Mesendoderm (in vitro differentiated cells): ENCODE data around the gene ERC2.

Experiments
- DNase-seq: peaks from one replicate; pipeline ENCODE4 v3.0.0; 2013
- H2AK5ac ChIP-seq: 2 replicates; pipeline ENCODE4 v1.6.1; 2013; ENCODE audit warnings: low read length, inconsistent platforms
- H2BK120ac ChIP-seq: 2 replicates; pipeline ENCODE4 v1.6.1; 2013; ENCODE audit warnings: low read depth, mild to moderate bottlenecking, low read length, moderate library complexity, mixed read lengths
- H2BK15ac ChIP-seq: replicated peaks from 2 replicates; pipeline ENCODE4 v1.6.1; 2013; ENCODE audit warnings: low read depth, mild to moderate bottlenecking, moderate library complexity
- H2BK5ac ChIP-seq: 2 replicates; pipeline ENCODE4 v1.6.1; 2013; ENCODE audit warnings: low read length, inconsistent platforms
- H3K18ac ChIP-seq: 2 replicates; pipeline ENCODE4 v1.6.1; 2013; ENCODE audit warnings: mild to moderate bottlenecking, low read length, mixed read lengths
- H3K23ac ChIP-seq: one replicate; pipeline ENCODE4 v1.6.1; 2013; ENCODE audit warnings: low read length
- H3K27ac ChIP-seq: 2 replicates; pipeline ENCODE4 v1.5.1; 2013; ENCODE audit warnings: low read depth, mild to moderate bottlenecking, inconsistent platforms, low read length, moderate library complexity
- H3K27me3 ChIP-seq: 2 replicates; pipeline ENCODE4 v1.6.1; 2013; ENCODE audit warnings: low read length, control low read depth, mild to moderate bottlenecking, inconsistent platforms; ENCODE audit not compliant: insufficient read depth, poor library complexity
- H3K36me3 ChIP-seq: 2 replicates; pipeline ENCODE4 v1.6.1; 2013; ENCODE audit warnings: low read length, inconsistent platforms; ENCODE audit not compliant: control insufficient read depth, insufficient read depth
- H3K4ac ChIP-seq: one replicate; pipeline ENCODE4 v1.6.1; 2013; ENCODE audit warnings: low read depth, mild to moderate bottlenecking, low read length, moderate library complexity
- H3K4me1 ChIP-seq: 2 replicates; pipeline ENCODE4 v1.6.1; 2013; ENCODE audit warnings: low read depth, low read length, inconsistent platforms; ENCODE audit not compliant: control insufficient read depth
- H3K4me2 ChIP-seq: 2 replicates; pipeline ENCODE4 v1.6.1; 2013; ENCODE audit warnings: low read length
- H3K4me3 ChIP-seq: 2 replicates; pipeline ENCODE4 v1.5.1; 2013; ENCODE audit warnings: mild to moderate bottlenecking, low read length
- H3K56ac ChIP-seq: one replicate; pipeline ENCODE4 v1.6.1; 2013; ENCODE audit warnings: low read length
- H3K79me1 ChIP-seq: 2 replicates; pipeline ENCODE4 v1.6.1; 2013; ENCODE audit warnings: low read length, inconsistent platforms
- H3K79me2 ChIP-seq: 2 replicates; pipeline ENCODE4 v1.6.1; 2013; ENCODE audit warnings: mild to moderate bottlenecking, low read length; ENCODE audit not compliant: control insufficient read depth, insufficient read depth
- H3K9ac ChIP-seq: 2 replicates; pipeline ENCODE4 v1.6.1; 2013; ENCODE audit warnings: low read length, inconsistent platforms
- H4K5ac ChIP-seq: one replicate; pipeline ENCODE4 v1.6.1; 2013; ENCODE audit warnings: low read length
- H4K8ac ChIP-seq: one replicate; pipeline ENCODE4 v1.6.1; 2013; ENCODE audit warnings: low read depth, mild to moderate bottlenecking, control low read depth, low read length, moderate library complexity
- WGBS: extraction: QIAGEN DNeasy Blood & Tissue Kit; methylation state at CpG from one replicate; pipeline ENCODE4 v1.1.7; 2013; ENCODE audit warnings: low lambda C conversion rate, missing lambda C conversion rate; ENCODE audit not compliant: insufficient coverage; ENCODE audit errors: extremely low coverage; 5-methylcytosine and 5-hydroxymethylcytosine counted together

Gene ERC2

DNA sequence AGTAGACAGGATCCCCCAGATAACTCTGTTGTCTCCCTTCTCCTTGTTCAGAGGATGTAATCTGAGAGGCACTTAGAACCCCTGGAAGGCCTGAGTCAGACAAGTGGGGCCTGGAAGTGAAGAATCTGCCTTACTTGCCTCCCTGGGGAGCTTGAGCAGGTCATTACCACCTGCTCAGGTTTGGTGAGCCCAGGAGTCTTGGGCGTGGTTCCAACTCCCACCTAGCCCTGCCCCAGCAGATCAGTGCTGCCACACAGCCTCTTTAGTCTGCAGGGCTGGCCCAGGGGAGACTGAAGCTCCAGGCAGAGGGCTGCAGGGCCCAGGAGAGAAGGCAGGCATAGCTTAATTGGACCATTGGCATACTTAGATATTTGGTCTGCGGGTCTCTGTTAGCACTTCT is 230.0 kb downstream of the ERC2 start:
- no peak overlapping the region for H3K4me3 ChIP-seq
- H3K36me3 ChIP-seq, result no peaks in the 10 kb centered on the region
- H3K18ac ChIP-seq, result no peak overlapping the region
- no peak overlapping the region for H3K56ac ChIP-seq
- no peak overlapping the region for H2BK120ac ChIP-seq
- peak; percentile 37 for DNase-seq
- no peak overlapping the region for H3K4ac ChIP-seq
- H2AK5ac ChIP-seq, result no peak overlapping the region
- H3K79me2 ChIP-seq, result no peaks in the 10 kb centered on the region
- H4K8ac ChIP-seq, result no peak overlapping the region
- H2BK15ac ChIP-seq, result no peak overlapping the region
- H3K79me1 ChIP-seq, result no peaks in the 10 kb centered on the region
- H3K4me1 ChIP-seq, result peaks cover 4% of the 10 kb centered on the region
- no CpG with 5 or more reads among the region's 2 CpGs for WGBS
- H4K5ac ChIP-seq, result no peak overlapping the region
- no peak overlapping the region for H3K27ac ChIP-seq
- no peak overlapping the region for H3K9ac ChIP-seq
- no peak overlapping the region for H3K4me2 ChIP-seq
- no peak overlapping the region for H3K23ac ChIP-seq
- H2BK5ac ChIP-seq, result no peak overlapping the region
- no peaks in the 10 kb centered on the region for H3K27me3 ChIP-seq

DNA sequence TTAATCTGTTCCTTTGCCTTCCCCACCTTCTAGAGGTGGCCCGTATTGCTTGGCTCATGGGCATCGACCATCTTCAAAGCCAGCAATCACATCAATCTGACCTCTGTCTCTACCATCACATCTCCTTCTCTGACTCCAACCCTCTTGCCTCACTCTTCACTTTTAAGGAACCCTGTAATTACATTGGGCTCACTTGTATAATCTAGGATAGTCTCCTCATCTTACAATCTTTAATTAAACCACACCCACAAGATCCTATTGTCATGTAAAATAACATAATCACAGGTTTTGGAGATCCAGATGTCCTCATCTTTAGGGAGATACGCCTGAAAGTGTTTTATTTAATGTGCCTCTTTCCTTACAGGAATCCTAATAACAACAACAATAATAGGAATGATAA is 234.5 kb downstream of the ERC2 start:
- Histone ChIP-seq H3K9ac (no peak overlapping the region), H3K56ac (no peak overlapping the region), H2AK5ac (no peak overlapping the region), H2BK5ac (no peak overlapping the region), H3K36me3 (no peaks in the 10 kb centered on the region), H3K18ac (no peak overlapping the region), H3K79me2 (no peaks in the 10 kb centered on the region), H3K4me2 (no peak overlapping the region), H3K79me1 (no peaks in the 10 kb centered on the region), H3K4me1 (peaks cover 4% of the 10 kb centered on the region), H3K4ac (no peak overlapping the region), H2BK120ac (no peak overlapping the region), H3K23ac (peak overlapping the region; percentile 74), H4K8ac (no peak overlapping the region), H4K5ac (no peak overlapping the region), H3K27me3 (no peaks in the 10 kb centered on the region), H2BK15ac (no peak overlapping the region), H3K27ac (no peak overlapping the region), H3K4me3 (no peak overlapping the region)
- no peak for DNase-seq
- WGBS, result no CpG with 5 or more reads among the region's 3 CpGs

DNA sequence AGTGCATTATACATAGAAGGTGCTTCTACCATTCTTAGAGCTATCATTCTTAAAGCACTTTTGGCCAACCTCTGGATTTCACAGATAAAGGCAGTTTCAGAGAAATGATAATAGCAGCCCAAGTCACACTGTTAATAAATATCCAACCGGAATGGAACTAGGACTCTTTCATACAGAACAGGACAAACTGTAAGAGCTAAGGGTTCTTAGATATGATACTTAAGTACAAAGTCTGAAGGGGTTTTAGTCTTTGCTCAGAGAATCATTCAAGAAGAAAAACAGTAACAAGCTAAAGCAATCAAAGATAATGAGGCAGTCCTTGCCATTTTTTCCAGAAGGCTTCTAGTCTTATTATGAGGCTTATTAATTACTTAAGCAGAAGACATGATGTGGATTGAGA is 239.0 kb downstream of the ERC2 start:
- no peak overlapping the region for H3K23ac ChIP-seq
- no peak overlapping the region for H4K5ac ChIP-seq
- H3K79me2 ChIP-seq, result no peaks in the 10 kb centered on the region
- no peak overlapping the region for H4K8ac ChIP-seq
- H2BK15ac ChIP-seq, result no peak overlapping the region
- no peak overlapping the region for H3K4ac ChIP-seq
- H3K18ac ChIP-seq, result no peak overlapping the region
- H2BK5ac ChIP-seq, result no peak overlapping the region
- no peak for DNase-seq
- no peak overlapping the region for H2BK120ac ChIP-seq
- H3K4me3 ChIP-seq, result no peak overlapping the region
- WGBS, result no CpG with 5 or more reads among the region's 1 CpG
- H3K27me3 ChIP-seq, result no peaks in the 10 kb centered on the region
- no peak overlapping the region for H3K56ac ChIP-seq
- no peak overlapping the region for H3K4me2 ChIP-seq
- H3K9ac ChIP-seq, result no peak overlapping the region
- H3K79me1 ChIP-seq, result no peaks in the 10 kb centered on the region
- no peak overlapping the region for H3K27ac ChIP-seq
- H3K4me1 ChIP-seq, result no peaks in the 10 kb centered on the region
- no peak overlapping the region for H2AK5ac ChIP-seq
- H3K36me3 ChIP-seq, result no peaks in the 10 kb centered on the region

DNA sequence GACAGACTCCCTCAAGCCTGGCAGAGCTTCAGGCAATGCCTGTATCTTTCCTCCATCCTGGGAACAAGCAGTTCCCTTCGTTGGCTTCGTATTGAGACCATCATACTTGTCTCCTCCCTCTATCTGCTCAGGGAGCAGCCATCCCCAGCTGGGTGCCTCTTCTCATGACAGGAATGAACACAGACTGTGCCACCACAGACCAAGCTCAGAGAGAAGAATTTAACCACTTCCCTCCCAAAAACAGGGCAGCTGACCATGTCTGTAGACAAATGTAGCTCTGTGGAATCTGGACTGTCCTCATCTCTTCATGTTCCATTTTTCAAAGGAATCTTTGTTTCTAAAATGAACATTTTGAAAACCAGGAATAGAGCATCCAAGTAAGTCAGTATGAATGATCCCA is 245.4 kb downstream of the ERC2 start:
- Histone ChIP-seq H3K36me3 (no peaks in the 10 kb centered on the region), H4K8ac (no peak overlapping the region), H3K9ac (no peak overlapping the region), H3K56ac (no peak overlapping the region), H2BK5ac (no peak overlapping the region), H3K27ac (no peak overlapping the region), H3K79me1 (no peaks in the 10 kb centered on the region), H3K18ac (no peak overlapping the region), H2BK120ac (no peak overlapping the region), H2AK5ac (no peak overlapping the region), H3K79me2 (no peaks in the 10 kb centered on the region), H3K23ac (no peak overlapping the region), H3K4ac (no peak overlapping the region), H3K4me2 (no peak overlapping the region), H4K5ac (no peak overlapping the region), H3K4me1 (no peaks in the 10 kb centered on the region), H2BK15ac (no peak overlapping the region), H3K27me3 (no peaks in the 10 kb centered on the region), H3K4me3 (no peak overlapping the region)
- DNase-seq, result no peak
- WGBS, result no CpG with 5 or more reads among the region's 2 CpGs

DNA sequence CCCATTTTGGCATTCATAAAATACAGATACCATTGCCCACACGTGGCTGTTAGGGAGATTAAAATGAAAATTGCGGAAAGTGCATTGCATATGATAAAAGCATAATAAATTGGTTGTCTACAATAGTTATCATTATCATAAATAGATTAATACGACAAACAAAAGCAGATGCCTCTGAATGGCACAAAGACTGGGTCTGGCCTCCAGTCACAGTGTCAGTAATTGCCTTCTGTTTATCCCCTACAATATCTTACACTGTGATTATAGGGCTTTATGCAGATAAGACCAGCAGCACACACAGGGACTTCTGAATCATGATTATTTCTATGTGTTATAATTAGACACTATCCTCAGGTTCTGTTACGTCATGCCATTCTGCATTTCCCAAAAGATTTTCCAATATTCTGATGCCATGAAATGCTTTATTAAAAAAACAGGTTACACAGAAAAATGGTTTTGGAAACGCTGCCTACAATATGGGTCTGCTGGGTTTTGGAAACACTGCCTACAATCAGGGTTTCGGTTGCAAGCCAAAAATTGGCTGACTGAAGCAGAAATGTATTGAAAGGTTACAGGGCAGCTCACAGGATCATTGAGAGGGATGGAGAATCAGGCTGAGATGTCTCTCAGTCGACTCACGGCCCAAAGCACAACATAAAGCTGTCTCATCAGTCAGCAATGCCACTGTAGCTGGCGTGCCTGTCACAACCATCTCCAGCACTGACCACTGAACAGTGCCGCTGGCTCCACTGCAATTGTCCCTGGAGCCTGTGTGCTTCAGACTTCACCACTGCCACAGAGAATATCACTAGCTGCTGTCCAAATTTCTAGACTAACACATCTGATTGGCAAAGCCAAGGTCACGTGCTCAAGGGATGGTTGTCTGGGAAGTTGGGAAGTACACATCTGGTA is 248.1 kb downstream of the ERC2 start:
- H3K18ac ChIP-seq, result no peak overlapping the region
- no peak overlapping the region for H3K4me3 ChIP-seq
- no peak overlapping the region for H4K5ac ChIP-seq
- H2AK5ac ChIP-seq, result no peak overlapping the region
- H3K79me1 ChIP-seq, result no peaks in the 10 kb centered on the region
- no peak overlapping the region for H3K56ac ChIP-seq
- H3K36me3 ChIP-seq, result no peaks in the 10 kb centered on the region
- no peak overlapping the region for H3K27ac ChIP-seq
- no peak overlapping the region for H4K8ac ChIP-seq
- DNase-seq, result peak; percentile 71
- H2BK5ac ChIP-seq, result no peak overlapping the region
- no peak overlapping the region for H2BK120ac ChIP-seq
- no peak overlapping the region for H3K4me2 ChIP-seq
- H2BK15ac ChIP-seq, result no peak overlapping the region
- no peaks in the 10 kb centered on the region for H3K79me2 ChIP-seq
- no CpG with 5 or more reads among the region's 11 CpGs for whole genome bisulfite sequencing
- peak overlapping the region; percentile 45 for H3K23ac ChIP-seq
- no peak overlapping the region for H3K4ac ChIP-seq
- H3K4me1 ChIP-seq, result no peaks in the 10 kb centered on the region
- no peak overlapping the region for H3K9ac ChIP-seq
- H3K27me3 ChIP-seq, result no peaks in the 10 kb centered on the region
